K562 (cell line): ENCODE results near the gene NBPF6. TPM values are rescaled to one million over a fixed set of nuclear protein-coding genes. Genes with fewer than 3 reads are reported as not detected.

ENCODE experiments used
- AFF1 ChIP-seq, 2 experiments: fragments of 450-650 bp; IDR thresholded peaks; 2 replicates each; pipeline ENCODE4 v1.6.1; 2018; ENCODE audit warnings: mild to moderate bottlenecking in 2 of 2, low read depth in 1 of 2; ENCODE audit not compliant: partially characterized antibody in 2 of 2
- BCL6 ChIP-seq: fragments of 250-450 bp; sonication (Bioruptor Pico); IDR thresholded peaks from 2 replicates; pipeline ENCODE4 v1.4.0; 2020
- DEAF1 ChIP-seq: fragments of 450-650 bp; formaldehyde crosslinking; IDR thresholded peaks from 2 replicates; pipeline ENCODE4 v1.4.0; 2020; ENCODE audit warnings: mild to moderate bottlenecking, moderate library complexity
- HMG20A ChIP-seq: fragments of 450-650 bp; formaldehyde crosslinking; conservative IDR thresholded peaks from 2 replicates; pipeline ENCODE4 v1.4.0; 2020; ENCODE audit warnings: mild to moderate bottlenecking, mixed read lengths
- KAT8 ChIP-seq: fragments of 450-650 bp; IDR thresholded peaks from 2 replicates; pipeline ENCODE4 v1.6.1; 2016; ENCODE audit warnings: low read depth, mild to moderate bottlenecking
- NELFE ChIP-seq: IDR thresholded peaks from 2 replicates; pipeline ENCODE4 v1.6.1; 2011; ENCODE audit warnings: mild to moderate bottlenecking; ENCODE audit not compliant: insufficient read depth, insufficient read length
- NRF1 ChIP-seq, 2 experiments: fragments of 450-650 bp; IDR thresholded peaks in 1 of 2; conservative IDR thresholded peaks in 1 of 2; 2 replicates each; pipeline ENCODE4 v1.6.1; 2014; ENCODE audit warnings: mild to moderate bottlenecking in 2 of 2
- PCBP1 ChIP-seq: fragments of 200-400 bp; formaldehyde crosslinking; IDR thresholded peaks from 2 replicates; pipeline ENCODE4 v1.6.1; 2018; ENCODE audit warnings: mild to moderate bottlenecking, low read depth, low read length; ENCODE audit not compliant: poor library complexity, severe bottlenecking
- STAG1 ChIP-seq: sonication (generic); formaldehyde crosslinking; IDR thresholded peaks from 2 replicates; pipeline ENCODE4 v1.5.0; 2020; ENCODE audit warnings: missing genetic modification reagents, borderline replicate concordance
- TEAD1 ChIP-seq, 2 experiments: fragments of 450-650 bp in 1 of 2; sonication (generic) in 1 of 2; formaldehyde crosslinking; IDR thresholded peaks; 2 replicates each; pipeline versions ENCODE4 v1.4.0 to v1.8.0; 2020 to 2022; ENCODE audit warnings: mild to moderate bottlenecking in 2 of 2, missing genetic modification reagents in 1 of 2
- THRA ChIP-seq: fragments of 450-650 bp; IDR thresholded peaks from 2 replicates; pipeline ENCODE4 v1.6.1; 2017; ENCODE audit warnings: mild to moderate bottlenecking, moderate library complexity
- TRIM24 ChIP-seq, 2 experiments: fragments of 450-650 bp; IDR thresholded peaks; 2 replicates each; pipeline ENCODE4 v1.6.1; 2016
- UBTF ChIP-seq, 2 experiments: IDR thresholded peaks; 2 replicates each; pipeline ENCODE4 v1.6.1; 2012; ENCODE audit warnings: improper control_type of control experiment in 2 of 2, low read depth in 2 of 2, low read length in 2 of 2, borderline replicate concordance in 1 of 2
- ZBTB34 ChIP-seq: fragments of 250-450 bp; sonication (Bioruptor Pico); IDR thresholded peaks from 2 replicates; pipeline ENCODE4 v1.8.0; 2021; ENCODE audit warnings: mild to moderate bottlenecking, moderate library complexity
- ZC3H8 ChIP-seq: fragments of 450-650 bp; IDR thresholded peaks from 2 replicates; pipeline ENCODE4 v1.6.1; 2017
- ZNF174 ChIP-seq: fragments of 250-450 bp; sonication (Bioruptor Pico); IDR thresholded peaks from 2 replicates; pipeline ENCODE4 v1.4.0; 2020; ENCODE audit warnings: mild to moderate bottlenecking
- polyA plus RNA-seq, 8 experiments: library from polyadenylated mRNA; depleted of rRNA in 4 of 8; stranded (reverse) in 5 of 8; unstranded in 3 of 8; fragments of >200 nt; fragmentation: Nextera tagmentation in 2 of 8; fragmentation: Illumina TruSeq in 1 of 8; extraction: Ambion mirVana in 2 of 8; extraction: Trizol in 1 of 8; gene quantifications; 2 replicates each; pipeline versions ENCODE4 v1.2.1 to v1.2.3, GENCODE V29; 2011 to 2014; ENCODE audit warnings: inconsistent platforms in 1 of 8, missing spikeins in 1 of 8
- total RNA-seq, 7 experiments: library from RNA; depleted of rRNA in 6 of 7; stranded (reverse); fragments of >200 nt in 6 of 7; fragmentation: Illumina TruSeq in 2 of 7; extraction: Trizol in 2 of 7; gene quantifications; 2 replicates each; pipeline versions ENCODE4 v1.2.1 to v1.2.3, GENCODE V29; 2011 to 2021; ENCODE audit warnings: low replicate concordance in 1 of 7

Gene NBPF6
- total and polyA plus RNA-seq, 9 of the 15 experiments (the other 6 are each of a cell fraction or from before 2014, with no cell fraction given), result 2.7 to 10.0 (median 6.0) TPM

- TF ChIP-seq THRA, result no peak
- TF ChIP-seq TRIM24 (IDR thresholded peaks at IDR 0.05), result no peak
- TF ChIP-seq HMG20A, result no peak
- TF ChIP-seq ZNF174 (CRISPR knock-in tag), result no peak
- TF ChIP-seq NELFE, result no peak
- TF ChIP-seq KAT8, result no peak
- no peak for TF ChIP-seq ZBTB34 (CRISPR knock-in tag)
- no peak for TF ChIP-seq NRF1 (conservative IDR thresholded peaks at IDR 0.05 in 1 of 2, IDR thresholded peaks at IDR 0.05 in 1 of 2)
- TF ChIP-seq DEAF1 (CRISPR knock-in tag), result peak; percentile 99
- TF ChIP-seq BCL6, result no peak
- no peak for TF ChIP-seq ZC3H8
- no peak for TF ChIP-seq TEAD1 (CRISPR knock-in tag; IDR thresholded peaks at IDR 0.05)
- TF ChIP-seq STAG1 (CRISPR knock-in tag), result no peak
- peak in 1 of 2 experiments; percentile 25 for TF ChIP-seq AFF1 (IDR thresholded peaks at IDR 0.05; ENCODE audit: low read depth in 1 of 2, partially characterized antibody in 2 of 2)
- TF ChIP-seq UBTF (IDR thresholded peaks at IDR 0.05; ENCODE audit: borderline replicate concordance in 1 of 2, low read depth in 2 of 2, low read length in 2 of 2), result no peak
- TF ChIP-seq PCBP1, result no peak
Observed at GRCh38 chr1:108512239-108513043, 62.3 kb downstream of the NBPF6 start (continued).
